ENCODE data around the gene SUFU.
"Not testable (repeated sequence)": the region's sequence is repeated elsewhere in the genome, so short reads cannot be mapped to it uniquely, and the experiment has no call there.

SUFU gene

GRCh38 chr10:102503264-102504178 is at the start of gene SUFU:
TSS of gene SUFU (plus strand) at chr10:102503972. CDS start at chr10:102504153, 181 bp downstream.
- peak; percentile 96 for DNase-seq

DNA sequence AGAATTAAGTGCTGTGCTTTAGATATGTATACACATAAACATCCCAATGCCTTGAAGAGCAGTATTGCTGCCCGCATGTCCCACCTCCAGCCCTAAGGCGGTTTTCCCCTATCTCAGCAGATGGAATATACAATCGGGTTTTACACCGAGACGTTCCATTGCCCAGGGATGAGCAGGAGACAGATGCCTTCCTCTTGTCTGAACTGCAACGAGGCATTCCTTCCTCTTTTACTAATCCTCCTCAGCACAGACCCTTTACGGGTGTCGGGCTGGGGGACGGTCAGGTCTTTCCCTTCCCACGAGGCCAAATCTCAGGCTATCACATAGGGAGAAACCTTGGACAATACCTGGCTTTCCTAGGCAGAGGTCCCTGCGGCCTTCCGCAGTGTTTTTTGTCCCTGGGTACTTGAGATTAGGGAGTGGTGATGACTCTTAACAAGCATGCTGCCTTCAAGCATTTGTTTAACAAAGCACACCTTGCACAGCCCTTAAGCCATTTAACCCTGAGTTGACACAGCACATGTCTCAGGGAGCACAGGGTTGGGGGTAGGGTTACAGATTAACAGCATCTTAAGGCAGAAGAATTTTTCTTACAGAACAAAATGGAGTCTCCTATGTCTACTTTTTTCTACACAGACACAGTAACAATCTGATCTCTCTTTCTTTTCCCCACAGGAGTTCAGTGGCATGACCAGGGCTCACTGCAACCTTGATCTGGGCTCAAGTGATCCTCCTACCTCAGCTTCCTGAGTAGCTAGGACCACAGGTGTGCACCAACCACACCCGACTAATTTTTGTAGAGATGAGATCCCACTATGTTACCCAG is 48.9 kb upstream of the SUFU start:
- DNase-seq, result not testable (repeated sequence)

- no peak for DNase-seq
These were observed 47.8 kb upstream of the SUFU start for GRCh38 chr10:102455893-102456471.

DNA sequence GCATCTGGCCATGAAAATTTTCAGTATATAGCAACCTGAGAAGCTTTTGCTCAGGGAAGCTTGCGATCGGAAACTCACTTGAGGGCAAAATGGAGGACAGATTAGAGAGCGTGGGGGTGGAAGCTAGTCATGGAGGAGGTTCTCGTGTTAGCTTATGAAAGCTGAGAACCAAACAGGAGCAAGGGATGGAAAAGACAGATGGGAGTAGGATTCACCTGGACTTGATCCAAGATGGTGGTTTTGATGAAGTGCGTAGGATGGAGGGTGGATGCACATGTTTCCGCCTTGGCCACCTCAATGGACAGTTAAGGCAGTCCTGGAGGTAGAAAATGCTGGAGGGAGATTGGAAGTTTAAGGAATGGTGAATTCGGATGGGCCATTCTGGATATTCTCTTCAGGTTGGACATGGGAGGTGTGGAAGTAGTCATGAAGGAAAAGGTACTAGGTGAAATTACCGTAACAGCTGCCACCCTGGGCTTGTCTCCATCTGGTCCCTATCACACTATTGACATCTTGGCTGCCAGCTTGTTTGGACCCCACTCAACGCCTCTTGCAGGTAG is 46.1 kb upstream of the SUFU start:
- no peak for DNase-seq

GRCh38 chr10:102458656-102459055 is 45.1 kb upstream of the SUFU start:
- DNase-seq, result no peak

- no peak for DNase-seq
These were observed 43.0 kb upstream of the SUFU start for GRCh38 chr10:102460836-102461186.

DNA sequence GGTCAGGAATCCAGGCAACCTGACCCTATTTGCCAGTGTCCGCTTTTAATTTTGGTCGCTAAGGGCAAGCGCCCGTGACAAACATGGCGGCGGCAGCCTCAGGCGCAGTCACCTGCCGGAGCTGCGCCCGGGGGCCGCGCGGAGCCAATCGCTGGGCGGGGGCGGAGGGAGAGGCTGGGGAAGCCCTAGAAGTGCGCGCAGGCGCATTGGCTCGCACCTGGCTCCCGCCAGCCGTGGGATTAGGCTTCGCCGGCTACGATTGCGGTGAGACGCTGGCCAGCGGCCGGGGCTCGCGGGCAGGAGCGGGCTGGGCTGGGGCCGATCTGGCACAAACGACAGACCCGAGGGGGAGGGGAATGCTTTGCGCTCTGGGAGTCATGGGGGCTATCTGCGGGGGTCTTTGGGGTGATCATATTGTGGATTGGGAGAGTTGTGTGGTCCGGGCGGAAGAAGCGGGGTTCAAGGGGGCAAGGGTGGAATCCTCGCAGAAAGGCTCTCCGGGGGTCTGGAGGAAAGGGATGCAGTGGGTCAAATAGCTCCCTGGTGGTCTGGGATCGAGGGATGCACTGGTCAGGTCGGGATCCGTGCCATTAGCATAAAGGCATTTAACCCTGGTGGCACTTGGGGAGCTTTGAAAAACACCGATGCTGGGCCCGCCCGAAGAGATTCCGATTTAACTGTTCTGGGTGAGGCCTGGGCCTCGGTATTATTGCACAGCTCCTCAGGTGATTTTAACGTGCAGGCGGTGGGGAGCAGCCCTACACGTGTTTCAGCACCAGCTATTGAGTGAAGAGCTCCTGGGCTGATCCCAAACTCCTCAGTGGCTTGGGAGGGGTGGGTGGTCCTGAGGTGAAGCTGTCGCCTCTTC is 42.4 kb upstream of the SUFU start:
- DNase-seq, result peak; percentile 91

DNA sequence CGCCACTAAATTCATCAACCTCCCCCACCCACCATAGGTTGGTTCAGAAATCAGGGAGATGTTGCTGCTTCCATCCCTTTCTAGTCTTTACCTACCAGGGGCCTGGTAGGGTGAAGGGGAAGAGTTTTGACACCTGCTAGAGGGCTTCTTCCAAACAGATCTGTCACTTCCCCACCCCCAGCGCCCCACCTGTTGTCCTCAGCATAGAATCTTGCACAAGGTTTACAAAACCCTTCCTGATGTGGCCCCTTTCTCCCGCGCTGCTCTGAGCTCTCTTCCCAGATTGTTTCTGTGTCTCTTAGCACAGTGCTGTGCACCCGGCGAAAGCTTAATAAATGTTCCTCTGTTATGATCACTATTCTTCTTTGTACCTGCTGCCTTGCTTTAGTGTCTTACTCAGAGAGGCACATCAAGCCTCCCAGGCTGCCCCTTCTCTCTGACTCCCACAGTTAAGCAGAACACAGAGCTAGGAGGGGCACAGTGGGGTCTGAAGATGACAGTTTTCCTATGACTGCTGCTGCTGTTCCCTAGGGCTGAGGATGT is 41.2 kb upstream of the SUFU start:
- no peak for DNase-seq

DNA sequence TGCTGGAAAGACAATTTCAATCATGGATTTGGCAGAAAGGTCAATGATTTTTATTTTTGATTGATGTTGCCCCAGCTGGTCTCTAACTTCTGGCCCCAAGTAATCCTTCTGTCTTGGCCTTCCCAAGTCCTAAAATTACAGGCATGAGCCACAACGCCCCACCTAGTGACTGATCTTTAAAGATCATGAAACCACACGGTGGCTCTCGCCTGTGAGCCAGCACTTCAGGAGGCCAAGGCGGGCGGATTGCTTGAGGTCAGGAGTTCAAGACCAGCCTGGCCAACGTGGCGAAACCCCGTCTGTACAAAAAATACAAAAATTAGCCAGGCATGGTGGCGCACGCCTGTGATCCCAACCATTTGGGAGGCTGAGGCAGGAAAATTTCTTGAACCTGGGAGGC is 39.8 kb upstream of the SUFU start:
- DNase-seq, result no peak

DNA sequence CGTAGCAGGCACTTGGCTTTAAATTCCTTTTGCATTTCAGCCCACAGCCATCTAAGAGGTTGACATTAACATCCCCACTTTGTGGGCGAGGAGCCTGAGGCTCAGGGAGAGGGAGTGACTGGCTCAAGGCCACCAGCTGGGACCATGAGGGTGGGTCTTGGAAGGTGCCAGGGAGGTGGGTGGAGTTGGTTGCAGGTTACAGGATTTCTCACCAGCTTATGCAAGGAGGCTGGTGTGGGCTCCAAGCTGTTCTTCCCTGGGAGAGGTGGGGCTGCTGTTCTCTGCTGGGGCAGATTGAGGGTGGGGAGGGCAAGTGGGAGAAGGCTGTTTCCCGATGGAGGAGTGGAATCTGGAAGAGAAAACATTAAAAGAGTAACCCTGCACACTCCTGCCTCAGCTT is 38.3 kb upstream of the SUFU start:
- DNase-seq, result no peak

- DNase-seq, result no peak
These were observed 36.5 kb upstream of the SUFU start for GRCh38 chr10:102467318-102467717.

DNA sequence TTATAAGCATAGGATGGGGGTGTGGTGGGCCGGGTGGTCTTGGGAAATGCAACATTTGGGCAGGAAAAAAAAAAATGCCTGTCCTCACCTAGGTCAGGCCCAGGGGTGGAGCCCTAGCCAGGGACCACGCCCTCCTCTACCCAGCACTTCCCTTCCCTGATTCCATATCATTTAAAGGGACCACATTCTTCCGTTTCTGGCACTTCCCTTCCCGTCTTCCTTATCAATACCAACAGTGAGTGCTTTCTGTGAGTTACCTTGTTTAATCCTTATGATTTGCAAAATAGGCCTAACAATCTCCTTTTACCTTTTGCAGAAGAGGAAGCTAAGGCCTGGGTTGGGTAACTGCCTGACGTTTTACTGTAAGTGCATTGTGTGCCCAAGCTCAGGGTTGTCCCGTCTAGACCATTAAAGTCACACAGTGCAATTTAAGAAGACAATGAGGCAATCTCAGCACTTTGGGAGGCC is 35.8 kb upstream of the SUFU start:
- DNase-seq, result no peak

DNA sequence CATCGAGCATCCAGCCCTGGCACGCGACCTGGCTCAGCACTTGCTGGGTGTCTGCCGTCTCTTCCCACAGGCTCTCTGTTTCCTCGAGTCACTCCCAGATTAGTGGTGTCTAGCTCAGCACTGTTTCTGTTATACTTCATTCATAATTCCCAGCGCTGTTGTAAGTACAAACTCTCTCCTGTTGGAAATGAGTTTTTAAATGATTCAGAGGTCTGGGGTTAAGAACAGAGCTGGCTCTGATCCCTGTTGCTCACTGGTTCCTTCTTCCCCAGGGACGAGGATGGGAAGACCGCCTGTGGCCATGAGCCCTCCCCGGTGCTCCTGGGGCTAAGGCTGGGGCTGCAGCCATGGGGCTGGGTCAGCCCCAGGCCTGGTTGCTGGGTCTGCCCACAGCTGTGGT is 35.1 kb upstream of the SUFU start:
- DNase-seq, result no peak

DNA sequence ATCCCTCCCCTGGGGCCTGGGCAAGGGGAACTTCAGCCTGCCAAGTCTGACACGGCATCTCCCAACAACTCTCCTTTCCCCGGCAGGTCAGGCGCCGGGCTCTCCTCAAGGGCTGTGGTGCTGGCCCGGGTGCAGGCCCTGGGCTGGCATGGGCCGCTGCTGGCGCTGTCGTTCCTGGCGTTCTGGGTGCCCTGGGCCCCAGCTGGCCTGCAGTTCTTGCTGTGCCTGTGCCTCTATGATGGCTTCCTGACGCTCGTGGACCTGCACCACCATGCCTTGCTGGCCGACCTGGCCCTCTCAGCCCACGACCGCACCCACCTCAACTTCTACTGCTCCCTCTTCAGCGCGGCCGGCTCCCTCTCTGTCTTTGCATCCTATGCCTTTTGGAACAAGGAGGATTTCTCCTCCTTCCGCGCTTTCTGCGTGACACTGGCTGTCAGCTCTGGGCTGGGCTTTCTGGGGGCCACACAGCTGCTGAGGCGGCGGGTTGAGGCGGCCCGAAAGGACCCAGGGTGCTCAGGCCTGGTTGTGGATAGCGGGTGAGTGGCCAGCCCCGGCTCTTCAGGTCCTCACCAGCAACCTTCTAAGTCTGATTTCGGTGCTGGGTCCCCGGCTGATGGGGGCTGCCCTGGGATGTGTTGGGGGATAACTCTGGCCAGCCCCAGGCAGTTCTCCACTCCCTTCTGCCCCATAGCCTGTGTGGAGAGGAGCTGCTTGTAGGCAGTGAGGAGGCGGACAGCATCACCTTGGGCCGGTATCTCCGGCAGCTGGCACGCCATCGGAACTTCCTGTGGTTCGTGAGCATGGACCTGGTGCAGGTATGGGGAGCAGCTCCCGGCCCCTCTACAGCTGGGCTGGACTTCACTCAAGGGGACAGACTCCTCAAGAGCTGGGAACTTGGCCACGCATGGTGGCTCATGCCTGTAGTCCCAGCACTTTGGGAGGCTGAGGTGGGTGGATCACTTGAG is 32.9 kb upstream of the SUFU start:
- no peak for DNase-seq

GRCh38 chr10:102473445-102474331 is 30.1 kb upstream of the SUFU start:
- no peak for DNase-seq

DNA sequence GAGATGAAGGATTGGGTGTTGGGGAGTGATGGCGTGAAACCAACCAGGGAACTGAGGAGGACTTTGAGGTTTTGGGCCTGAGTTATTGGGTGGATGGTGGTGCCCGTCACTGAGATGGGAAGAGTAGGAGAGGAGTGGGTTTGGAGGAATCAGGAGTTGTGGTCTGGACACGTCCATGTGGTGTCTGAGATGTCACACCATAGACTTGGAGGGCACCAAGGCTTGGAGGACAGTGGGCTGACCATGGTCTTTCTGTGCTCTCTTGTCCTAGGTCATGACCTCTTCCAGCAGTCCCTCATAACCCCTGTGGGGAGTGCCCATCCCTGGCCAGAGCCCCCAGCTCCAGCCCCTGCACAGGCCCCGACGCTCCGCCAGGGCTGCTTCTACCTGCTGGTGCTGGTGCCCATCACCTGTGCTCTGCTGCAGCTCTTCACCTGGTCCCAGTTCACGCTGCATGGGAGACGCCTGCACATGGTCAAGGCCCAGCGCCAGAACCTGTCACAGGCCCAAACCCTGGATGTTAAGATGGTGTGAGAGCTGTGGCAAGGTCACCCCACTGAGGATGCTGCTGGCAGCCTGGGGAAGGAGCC is 28.2 kb upstream of the SUFU start:
- no peak for DNase-seq

GRCh38 chr10:102476466-102477141 is 27.2 kb upstream of the SUFU start:
- DNase-seq, result no peak

- DNase-seq, result no peak
These were observed 24.1 kb upstream of the SUFU start for GRCh38 chr10:102479651-102480050.

DNA sequence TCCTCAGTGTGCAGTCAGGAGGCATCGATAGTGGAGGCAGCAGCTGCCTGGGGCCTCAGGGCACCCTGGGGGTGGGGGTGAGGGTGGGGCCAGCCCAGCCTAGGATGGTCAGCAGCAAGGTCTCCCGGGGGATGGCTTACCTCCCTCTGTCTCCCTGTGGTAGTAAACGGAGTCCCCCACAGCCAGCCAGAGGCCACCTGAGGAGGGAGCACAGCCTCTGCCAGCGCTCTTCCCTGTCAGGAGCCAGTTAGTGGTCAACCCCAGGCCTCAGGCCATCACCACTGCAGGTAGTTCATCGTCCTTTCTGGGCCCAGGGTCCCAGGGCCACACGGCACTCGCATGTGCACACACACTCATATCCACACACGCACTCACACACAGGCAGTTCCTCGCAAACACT is 23.4 kb upstream of the SUFU start:
- no peak for DNase-seq

Measured in NCI-H345 (cell line).